Astrocyte of the cerebellum (primary cell): ENCODE results near the gene TPRX2.
"Not testable (repeated sequence)": the region's sequence is repeated elsewhere in the genome, so short reads cannot be mapped to it uniquely, and the experiment has no call there.

Source experiments
- DNase-seq: peaks from one replicate; pipeline ENCODE4 v3.0.0-alpha.2; 2011; ENCODE audit warnings: low read depth
- H3K4me3 ChIP-seq: 2 replicates; pipeline ENCODE4 v1.5.1; 2011; ENCODE audit warnings: mild to moderate bottlenecking, low read depth, low read length, moderate library complexity
- in situ Hi-C: cut with HindIII; loops from 2 replicates; pipeline ENCODE4 v1.10.0; 2017; ENCODE audit warnings: low sequenced_read_pairs
- TF ChIP-seq, protein P1 (sequence below): IDR thresholded peaks from 2 replicates; pipeline ENCODE4 v1.5.1; 2012; ENCODE audit warnings: low read length, low read depth, moderate library complexity, mild to moderate bottlenecking; ENCODE audit errors: missing control alignments

The TPRX2 gene

DNA sequence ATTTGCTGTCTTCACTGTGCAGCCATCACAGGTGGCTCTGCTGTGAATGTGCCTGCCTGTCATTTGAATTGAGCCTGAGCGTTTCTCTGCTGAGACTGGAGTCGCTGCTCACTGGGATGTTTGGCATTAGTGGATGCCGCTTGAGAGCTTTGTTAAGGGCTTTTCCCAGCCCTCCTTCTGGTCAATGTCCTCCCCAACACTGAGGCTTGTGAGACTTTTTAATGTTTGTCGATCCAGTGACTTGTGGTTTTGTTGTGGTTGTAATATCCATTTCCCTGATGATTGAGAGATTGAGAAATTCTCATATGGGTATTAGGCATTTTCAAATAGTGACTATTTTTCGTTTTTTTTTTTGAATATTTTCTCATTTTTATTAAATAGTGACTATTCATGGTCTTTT is 2.6 kb downstream of the TPRX2 start:
- in situ Hi-C loops: no loop called here
- DNase-seq: no peak
- TF ChIP-seq, protein P1, sequence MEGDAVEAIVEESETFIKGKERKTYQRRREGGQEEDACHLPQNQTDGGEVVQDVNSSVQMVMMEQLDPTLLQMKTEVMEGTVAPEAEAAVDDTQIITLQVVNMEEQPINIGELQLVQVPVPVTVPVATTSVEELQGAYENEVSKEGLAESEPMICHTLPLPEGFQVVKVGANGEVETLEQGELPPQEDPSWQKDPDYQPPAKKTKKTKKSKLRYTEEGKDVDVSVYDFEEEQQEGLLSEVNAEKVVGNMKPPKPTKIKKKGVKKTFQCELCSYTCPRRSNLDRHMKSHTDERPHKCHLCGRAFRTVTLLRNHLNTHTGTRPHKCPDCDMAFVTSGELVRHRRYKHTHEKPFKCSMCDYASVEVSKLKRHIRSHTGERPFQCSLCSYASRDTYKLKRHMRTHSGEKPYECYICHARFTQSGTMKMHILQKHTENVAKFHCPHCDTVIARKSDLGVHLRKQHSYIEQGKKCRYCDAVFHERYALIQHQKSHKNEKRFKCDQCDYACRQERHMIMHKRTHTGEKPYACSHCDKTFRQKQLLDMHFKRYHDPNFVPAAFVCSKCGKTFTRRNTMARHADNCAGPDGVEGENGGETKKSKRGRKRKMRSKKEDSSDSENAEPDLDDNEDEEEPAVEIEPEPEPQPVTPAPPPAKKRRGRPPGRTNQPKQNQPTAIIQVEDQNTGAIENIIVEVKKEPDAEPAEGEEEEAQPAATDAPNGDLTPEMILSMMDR: no peak
- H3K4me3 ChIP-seq: no peak overlapping the region

GRCh38 chr19:47863514-47863936 is 4.5 kb downstream of the TPRX2 start:
- in situ Hi-C loops: no loop called here
- no peak overlapping the region for H3K4me3 ChIP-seq
- TF ChIP-seq, protein P1: peak; percentile 96
- DNase-seq: peak; percentile 18

- TF ChIP-seq, protein P1: no peak
- H3K4me3 ChIP-seq: no peak overlapping the region
- in situ Hi-C loops: no loop called here
- DNase-seq: no peak
Measured at GRCh38 chr19:47865166-47865565, 6.1 kb downstream of the TPRX2 start.

DNA sequence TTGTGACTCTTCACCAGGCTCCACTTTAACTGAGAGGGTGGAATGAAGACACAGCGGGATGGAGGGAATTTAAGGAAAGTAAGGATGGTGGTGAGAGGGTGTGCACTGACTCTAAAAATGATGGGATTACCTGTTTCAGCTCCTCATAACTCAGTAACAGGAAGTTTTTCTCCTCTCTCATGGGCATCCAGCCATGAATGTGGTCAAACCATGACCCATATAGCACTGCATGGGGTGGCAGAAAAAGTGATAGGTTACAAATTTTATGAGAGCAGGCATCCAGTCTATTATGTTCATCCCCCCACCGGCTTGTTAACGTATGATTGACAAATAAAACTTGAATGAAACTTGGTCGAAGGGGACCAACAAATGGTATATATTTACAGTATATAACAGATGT is 19.9 kb downstream of the TPRX2 start:
- DNase-seq: no peak
- in situ Hi-C loops: no loop called here
- no peak overlapping the region for H3K4me3 ChIP-seq
- TF ChIP-seq, protein P1: no peak

DNA sequence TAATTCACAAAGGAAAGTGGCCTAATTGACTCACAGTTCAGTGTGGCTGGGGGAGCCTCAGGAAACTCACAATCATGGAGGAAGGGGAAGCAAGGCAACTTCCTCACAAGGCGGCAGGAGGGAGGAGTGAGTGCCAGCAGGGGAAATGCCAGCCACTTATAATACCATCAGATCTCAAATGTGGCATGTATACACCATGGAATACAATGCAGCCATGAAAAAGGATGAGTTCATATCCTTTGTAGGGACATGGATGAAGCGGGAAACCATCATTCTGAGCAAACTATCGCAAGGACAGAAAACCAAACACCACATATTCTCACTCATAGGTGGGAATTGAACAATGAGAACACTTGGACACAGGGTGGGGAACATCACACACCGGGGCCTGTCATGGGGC is 20.4 kb downstream of the TPRX2 start:
- DNase-seq, H3K4me3 ChIP-seq, in situ Hi-C loops: not testable (repeated sequence)

- H3K4me3 ChIP-seq: no peak overlapping the region
- in situ Hi-C loops: no loop called here
- TF ChIP-seq, protein P1: no peak
- no peak for DNase-seq
Measured at GRCh38 chr19:47881757-47882156, 22.7 kb downstream of the TPRX2 start.

DNA sequence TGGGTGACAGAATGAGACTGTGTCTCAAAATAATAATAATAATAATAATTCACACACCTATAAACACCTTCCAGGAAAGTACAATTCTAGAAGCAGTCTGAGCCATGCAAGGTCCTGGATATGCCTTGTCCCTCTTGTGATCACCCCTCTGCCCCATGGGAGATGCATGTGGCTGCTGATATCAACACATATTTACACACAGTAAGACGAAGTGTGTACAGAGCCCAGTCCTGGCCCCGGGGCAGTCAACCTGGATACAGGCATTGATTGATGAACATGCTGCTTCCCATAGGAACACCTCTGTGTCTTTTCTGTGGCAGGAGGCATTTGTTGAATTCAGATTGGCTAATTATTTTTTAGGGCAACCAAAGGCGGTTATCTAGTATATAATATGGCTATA is 23.9 kb downstream of the TPRX2 start:
- no peak overlapping the region for H3K4me3 ChIP-seq
- TF ChIP-seq, protein P1: no peak
- no peak for DNase-seq
- in situ Hi-C loops: no loop called here
